HG03520 (cell line): ENCODE results near the gene EXOC4.

Experiments used
- ATAC-seq: cut with Tn5 transposase; IDR thresholded peaks from one replicate; pipeline ENCODE4 v1.9.1; 2021; ENCODE audit warnings: mild to moderate bottlenecking, moderate library complexity; ENCODE audit not compliant: unreplicated experiment

EXOC4 gene

GRCh38 chr7:133564484-133564883, 311.6 kb downstream of the EXOC4 start:
- no peak for ATAC-seq

- no peak for ATAC-seq
These were observed 315.7 kb downstream of the EXOC4 start for GRCh38 chr7:133568544-133568943.

GRCh38 chr7:133570321-133570720, 317.4 kb downstream of the EXOC4 start:
- ATAC-seq = no peak

GRCh38 chr7:133571076-133571475, 318.2 kb downstream of the EXOC4 start:
- no peak for ATAC-seq

- no peak for ATAC-seq
These were observed 319.2 kb downstream of the EXOC4 start for GRCh38 chr7:133572087-133572486.

- ATAC-seq = no peak
These were observed 320.0 kb downstream of the EXOC4 start for GRCh38 chr7:133572843-133573242.

GRCh38 chr7:133573554-133574265, 320.8 kb downstream of the EXOC4 start:
- no peak for ATAC-seq

GRCh38 chr7:133575726-133576440, 323.0 kb downstream of the EXOC4 start:
- no peak for ATAC-seq

GRCh38 chr7:133576612-133577168, 323.8 kb downstream of the EXOC4 start:
- ATAC-seq = no peak

- no peak for ATAC-seq
These were observed 330.1 kb downstream of the EXOC4 start for GRCh38 chr7:133582766-133583523.

- no peak for ATAC-seq
These were observed 330.8 kb downstream of the EXOC4 start for GRCh38 chr7:133583545-133584171.

- ATAC-seq = no peak
These were observed 332.2 kb downstream of the EXOC4 start for GRCh38 chr7:133584956-133585668.

GRCh38 chr7:133586253-133586652, 333.4 kb downstream of the EXOC4 start:
- no peak for ATAC-seq

GRCh38 chr7:133587903-133588302, 335.0 kb downstream of the EXOC4 start:
- ATAC-seq = no peak

- ATAC-seq = no peak
These were observed 337.9 kb downstream of the EXOC4 start for GRCh38 chr7:133590795-133591194.

- ATAC-seq = no peak
These were observed 338.9 kb downstream of the EXOC4 start for GRCh38 chr7:133591704-133592340.

GRCh38 chr7:133593561-133593960, 340.7 kb downstream of the EXOC4 start:
- ATAC-seq = no peak

- ATAC-seq = no peak
These were observed 348.7 kb downstream of the EXOC4 start for GRCh38 chr7:133601617-133602016.

- no peak for ATAC-seq
These were observed 349.4 kb downstream of the EXOC4 start for GRCh38 chr7:133602291-133602690.

- ATAC-seq = no peak
These were observed 354.1 kb downstream of the EXOC4 start for GRCh38 chr7:133606991-133607390.
